ENCODE data around the gene PRR20G.

DNA sequence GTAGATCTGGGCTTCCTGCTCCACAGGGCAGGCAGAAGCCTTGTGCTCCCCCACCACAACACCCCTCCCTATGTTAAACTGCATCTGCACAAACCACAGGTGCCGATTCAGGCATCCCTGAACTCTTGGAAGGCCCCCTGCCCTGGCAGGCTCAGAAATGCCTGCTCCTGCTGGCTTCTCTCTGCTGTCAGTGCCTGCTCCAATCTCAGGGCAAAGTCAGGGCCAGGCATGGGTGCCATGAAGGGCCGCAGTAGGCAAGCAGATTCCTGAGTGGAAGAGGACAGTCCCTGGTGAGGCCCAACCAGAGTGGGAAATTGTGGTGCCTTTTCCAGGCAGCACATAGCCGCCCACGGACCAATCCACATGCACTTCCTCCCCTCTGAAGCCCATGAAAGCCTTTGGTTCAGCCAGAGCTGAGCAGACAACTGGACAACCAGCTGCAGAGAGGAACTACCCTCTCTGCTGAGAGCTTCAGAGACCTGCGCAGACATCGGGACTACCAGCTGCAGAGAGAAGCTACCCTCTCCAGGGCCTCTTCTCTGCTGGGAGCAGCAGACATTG lies 13.6 kb downstream of the PRR20G start:
- TF ChIP-seq HDAC6 (IDR thresholded peaks at IDR 0.05; ENCODE audit: low read depth, low read length) = no peak
- TF ChIP-seq, protein P1, sequence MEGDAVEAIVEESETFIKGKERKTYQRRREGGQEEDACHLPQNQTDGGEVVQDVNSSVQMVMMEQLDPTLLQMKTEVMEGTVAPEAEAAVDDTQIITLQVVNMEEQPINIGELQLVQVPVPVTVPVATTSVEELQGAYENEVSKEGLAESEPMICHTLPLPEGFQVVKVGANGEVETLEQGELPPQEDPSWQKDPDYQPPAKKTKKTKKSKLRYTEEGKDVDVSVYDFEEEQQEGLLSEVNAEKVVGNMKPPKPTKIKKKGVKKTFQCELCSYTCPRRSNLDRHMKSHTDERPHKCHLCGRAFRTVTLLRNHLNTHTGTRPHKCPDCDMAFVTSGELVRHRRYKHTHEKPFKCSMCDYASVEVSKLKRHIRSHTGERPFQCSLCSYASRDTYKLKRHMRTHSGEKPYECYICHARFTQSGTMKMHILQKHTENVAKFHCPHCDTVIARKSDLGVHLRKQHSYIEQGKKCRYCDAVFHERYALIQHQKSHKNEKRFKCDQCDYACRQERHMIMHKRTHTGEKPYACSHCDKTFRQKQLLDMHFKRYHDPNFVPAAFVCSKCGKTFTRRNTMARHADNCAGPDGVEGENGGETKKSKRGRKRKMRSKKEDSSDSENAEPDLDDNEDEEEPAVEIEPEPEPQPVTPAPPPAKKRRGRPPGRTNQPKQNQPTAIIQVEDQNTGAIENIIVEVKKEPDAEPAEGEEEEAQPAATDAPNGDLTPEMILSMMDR (IDR thresholded peaks at IDR 0.05; ENCODE audit: control extremely low read depth in 1 of 3, insufficient read depth in 1 of 3, low read depth in 1 of 3, low read length in 3 of 3) = no peak
- TF ChIP-seq FOSL1 (IDR thresholded peaks at IDR 0.05; ENCODE audit: insufficient read depth, low read depth, low read length) = no peak
- no peak for TF ChIP-seq EP300 (IDR thresholded peaks at IDR 0.05; ENCODE audit: borderline replicate concordance in 1 of 2, low read depth in 2 of 2, low read length in 2 of 2)
- TF ChIP-seq BRCA1 (IDR thresholded peaks at IDR 0.05; ENCODE audit: low read depth, low read length) = no peak
- no peak for TF ChIP-seq POLR2AphosphoS5 (IDR thresholded peaks at IDR 0.05; ENCODE audit: low read depth, low read length)
- TF ChIP-seq TAF1 (IDR thresholded peaks at IDR 0.05; ENCODE audit: low read depth, low read length) = no peak
- no peak for TF ChIP-seq JUND (IDR thresholded peaks at IDR 0.05; ENCODE audit: low read length)
- TF ChIP-seq YY1 (IDR thresholded peaks at IDR 0.05; ENCODE audit: low read depth, low read length) = no peak
- no peak for TF ChIP-seq JUN (IDR thresholded peaks at IDR 0.05; ENCODE audit: low read depth, low read length)
